ENCODE data around the gene MTMR1. TPM values are rescaled to one million over a fixed set of nuclear protein-coding genes. Genes with fewer than 3 reads are reported as not detected.

The MTMR1 gene
- total RNA-seq, 2 donors from 2014 or later: 19.0 to 21.3 TPM

DNA sequence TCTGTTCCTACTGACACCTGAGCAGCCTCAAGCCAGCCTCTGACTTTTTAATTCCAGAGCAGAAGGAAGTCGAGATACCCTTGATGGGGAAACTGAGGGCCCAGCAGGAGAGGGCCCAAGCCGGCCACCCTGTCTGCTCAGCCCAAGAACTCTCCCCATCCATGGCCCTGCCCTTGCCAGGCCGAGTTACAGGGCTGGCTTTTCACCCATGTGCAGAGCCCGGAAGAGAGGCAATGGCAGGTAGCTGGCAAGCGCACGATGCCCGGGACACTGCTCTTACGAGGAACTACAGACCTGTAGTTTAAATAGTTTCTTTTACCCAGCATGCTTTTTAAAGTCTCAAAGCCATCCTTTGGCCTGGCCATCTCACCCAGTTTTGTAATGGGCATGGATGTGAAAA, 79.9 kb downstream of the MTMR1 start:
- Histone ChIP-seq H3K27me3 (no peaks in the 10 kb centered on the region), H3K27ac (no peak overlapping the region), H3K4me3 (no peak overlapping the region), H3K36me3 (no peaks in the 10 kb centered on the region), H3K9ac (ENCODE audit: low read depth in 2 of 2, low read length in 2 of 2) (no peak overlapping the region), H3K4me1 (no peaks in the 10 kb centered on the region), H3K9me3 (no peaks in the 10 kb centered on the region)
- intact Hi-C loops (cut with DNase I): loop anchor here (5.0 kb wide), 1 partner anchor 229 kb away; no protein-coding TSS in a partner anchor
- TF ChIP-seq, protein P1, sequence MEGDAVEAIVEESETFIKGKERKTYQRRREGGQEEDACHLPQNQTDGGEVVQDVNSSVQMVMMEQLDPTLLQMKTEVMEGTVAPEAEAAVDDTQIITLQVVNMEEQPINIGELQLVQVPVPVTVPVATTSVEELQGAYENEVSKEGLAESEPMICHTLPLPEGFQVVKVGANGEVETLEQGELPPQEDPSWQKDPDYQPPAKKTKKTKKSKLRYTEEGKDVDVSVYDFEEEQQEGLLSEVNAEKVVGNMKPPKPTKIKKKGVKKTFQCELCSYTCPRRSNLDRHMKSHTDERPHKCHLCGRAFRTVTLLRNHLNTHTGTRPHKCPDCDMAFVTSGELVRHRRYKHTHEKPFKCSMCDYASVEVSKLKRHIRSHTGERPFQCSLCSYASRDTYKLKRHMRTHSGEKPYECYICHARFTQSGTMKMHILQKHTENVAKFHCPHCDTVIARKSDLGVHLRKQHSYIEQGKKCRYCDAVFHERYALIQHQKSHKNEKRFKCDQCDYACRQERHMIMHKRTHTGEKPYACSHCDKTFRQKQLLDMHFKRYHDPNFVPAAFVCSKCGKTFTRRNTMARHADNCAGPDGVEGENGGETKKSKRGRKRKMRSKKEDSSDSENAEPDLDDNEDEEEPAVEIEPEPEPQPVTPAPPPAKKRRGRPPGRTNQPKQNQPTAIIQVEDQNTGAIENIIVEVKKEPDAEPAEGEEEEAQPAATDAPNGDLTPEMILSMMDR (IDR thresholded peaks at IDR 0.05): no peak
- DNase-seq: peak; percentile 13

DNA sequence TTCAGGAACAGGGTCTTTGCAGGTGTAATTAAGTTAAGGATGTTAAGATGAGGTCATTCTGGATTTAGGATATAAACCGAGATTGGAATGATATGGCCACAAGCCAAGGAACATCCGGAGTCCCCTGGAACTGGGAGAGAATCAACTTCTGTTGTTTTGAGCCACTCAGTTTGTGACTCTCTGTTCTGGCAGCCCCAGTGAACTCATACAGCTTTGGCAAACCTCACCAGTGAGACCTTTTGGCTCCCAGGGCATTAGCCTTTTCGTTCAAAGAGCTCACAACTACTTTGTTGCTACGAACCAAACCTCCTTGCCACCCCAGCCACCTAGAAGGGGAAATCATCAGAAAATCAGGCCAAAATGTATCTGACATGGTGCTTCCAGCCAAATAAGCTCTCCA, 80.4 kb downstream of the MTMR1 start:
- Histone ChIP-seq H3K27me3 (no peaks in the 10 kb centered on the region), H3K36me3 (no peaks in the 10 kb centered on the region), H3K4me3 (no peak overlapping the region), H3K4me1 (no peaks in the 10 kb centered on the region), H3K27ac (no peak overlapping the region), H3K9me3 (no peaks in the 10 kb centered on the region), H3K9ac (ENCODE audit: low read depth in 2 of 2, low read length in 2 of 2) (no peak overlapping the region)
- intact Hi-C loops (cut with DNase I): loop anchor here (5.0 kb wide), 1 partner anchor 229 kb away; no protein-coding TSS in a partner anchor
- TF ChIP-seq, protein P1 (IDR thresholded peaks at IDR 0.05): no peak
- DNase-seq: peak; percentile 11

DNA sequence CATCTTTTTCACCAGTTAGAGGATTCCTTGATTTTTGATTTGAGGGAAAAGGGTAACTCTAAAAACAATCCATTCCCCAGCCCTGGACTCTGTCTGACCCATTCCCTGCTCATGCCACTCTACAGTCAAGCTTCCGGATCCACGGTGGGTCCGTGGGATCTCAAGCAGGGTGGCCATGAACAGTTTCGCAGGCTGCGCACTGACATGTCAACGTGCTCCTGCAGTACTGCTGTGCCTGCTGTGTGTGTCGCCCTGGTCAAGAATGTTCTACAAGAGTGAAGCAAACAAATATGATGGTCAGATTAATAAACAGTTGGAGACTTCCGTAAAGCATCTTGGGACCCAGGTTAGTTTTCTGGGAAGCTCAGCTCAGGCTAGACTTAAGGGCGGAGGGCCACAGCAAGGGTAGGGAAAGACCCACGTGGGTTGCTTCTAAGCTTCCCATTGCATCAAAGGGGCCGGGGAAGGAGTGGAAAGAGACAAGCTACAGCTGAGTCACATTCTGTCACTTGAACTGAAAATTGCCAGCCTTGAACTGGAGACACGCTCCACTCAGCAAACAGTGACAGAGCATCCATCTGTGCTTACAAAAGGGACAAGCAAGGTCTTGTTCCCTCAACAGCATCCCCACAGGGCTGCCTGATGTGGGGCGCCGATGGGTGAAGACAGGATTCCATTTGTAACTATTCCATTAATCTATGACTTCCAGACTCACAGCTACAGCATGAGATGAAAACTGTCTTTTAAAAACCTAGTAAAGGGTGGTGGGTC, 81.8 kb downstream of the MTMR1 start:
- Histone ChIP-seq H3K27me3 (no peaks in the 10 kb centered on the region), H3K36me3 (no peaks in the 10 kb centered on the region), H3K27ac (no peak overlapping the region), H3K4me1 (no peaks in the 10 kb centered on the region), H3K9ac (ENCODE audit: low read depth in 2 of 2, low read length in 2 of 2) (no peak overlapping the region), H3K4me3 (no peak overlapping the region), H3K9me3 (no peaks in the 10 kb centered on the region)
- intact Hi-C loops (cut with DNase I): loop anchor here (5.0 kb wide), 1 partner anchor 227 kb away; no protein-coding TSS in a partner anchor
- TF ChIP-seq, protein P1 (IDR thresholded peaks at IDR 0.05): no peak
- DNase-seq: peak; percentile 8

DNA sequence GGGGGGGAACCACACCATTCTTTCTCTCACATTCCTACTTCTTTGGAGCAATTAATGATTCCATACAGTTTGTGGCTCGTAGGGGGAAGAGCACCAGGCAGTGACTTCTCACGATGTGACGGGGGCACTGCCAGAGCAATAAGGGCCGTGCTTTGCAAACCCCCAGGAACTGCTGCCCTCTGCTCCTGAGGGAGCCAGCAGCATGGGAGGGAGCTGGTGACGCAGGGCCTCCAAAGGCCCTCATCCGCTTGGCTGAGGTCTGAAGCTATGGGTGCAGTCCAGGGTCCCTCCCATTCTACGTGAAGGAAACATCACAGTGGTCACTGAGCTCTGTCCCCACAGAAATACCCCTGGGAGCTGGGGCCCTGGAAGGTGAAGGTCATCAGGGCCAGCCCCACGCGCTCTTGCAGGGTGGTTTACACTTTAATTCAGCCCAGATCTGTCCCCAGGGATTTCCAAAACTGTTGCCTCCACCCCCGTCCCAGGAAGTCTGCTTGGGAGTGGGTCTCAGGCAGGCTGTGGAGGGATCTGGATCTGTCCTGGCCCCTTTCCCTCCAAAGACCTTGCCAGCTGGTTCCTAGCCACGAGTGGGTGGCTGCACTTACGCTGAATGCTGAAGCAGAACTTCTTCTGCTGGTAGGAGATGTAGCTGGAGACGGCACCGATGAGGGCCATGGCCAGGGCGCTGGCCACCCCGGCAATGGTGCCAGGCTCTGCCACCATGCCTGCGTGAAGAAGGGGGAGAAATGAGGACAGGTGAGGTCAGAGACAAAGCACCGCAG, 82.6 kb downstream of the MTMR1 start:
- TF ChIP-seq, protein P1 (IDR thresholded peaks at IDR 0.05): no peak
- Histone ChIP-seq H3K27ac (no peak overlapping the region), H3K9me3 (no peaks in the 10 kb centered on the region), H3K4me3 (no peak overlapping the region), H3K36me3 (no peaks in the 10 kb centered on the region), H3K4me1 (no peaks in the 10 kb centered on the region), H3K9ac (ENCODE audit: low read depth in 2 of 2, low read length in 2 of 2) (no peak overlapping the region), H3K27me3 (no peaks in the 10 kb centered on the region)
- intact Hi-C loops (cut with DNase I): no loop called here
- DNase-seq: peak; percentile 11

DNA sequence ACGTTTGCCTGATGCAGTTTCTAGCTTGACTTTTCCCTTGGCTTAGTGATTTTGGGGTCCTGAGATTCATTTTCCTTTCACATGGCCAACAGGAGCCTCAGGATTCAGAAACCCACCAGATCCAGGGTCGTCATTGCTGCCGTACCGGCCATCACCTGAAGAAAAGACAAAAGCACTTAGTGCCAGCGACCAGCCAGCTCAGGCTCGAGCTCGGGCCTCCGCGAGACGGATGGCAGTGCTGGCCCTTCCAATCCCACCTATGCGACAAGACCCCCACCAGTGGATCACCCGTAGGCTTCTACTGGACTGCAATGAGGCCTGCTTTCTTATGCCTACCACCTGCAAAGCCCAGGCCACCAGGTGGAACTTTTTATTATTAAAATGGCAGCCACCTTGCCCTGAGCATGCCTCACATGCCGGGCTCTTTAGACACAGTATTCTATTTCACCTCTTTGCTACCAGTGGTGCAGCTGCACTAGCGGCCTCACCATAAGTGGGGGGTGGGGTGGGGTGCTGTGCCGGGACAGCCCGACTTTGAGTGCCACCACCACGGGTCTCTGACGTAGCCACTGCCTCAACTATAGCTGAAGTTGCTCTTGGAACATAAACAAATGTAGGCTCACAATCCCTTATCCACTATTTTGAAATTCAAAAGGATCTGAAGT, 84.3 kb downstream of the MTMR1 start:
- H3K9ac ChIP-seq (ENCODE audit: low read depth in 2 of 2, low read length in 2 of 2): no peak overlapping the region
- TF ChIP-seq, protein P1 (IDR thresholded peaks at IDR 0.05): no peak
- no peaks in the 10 kb centered on the region for H3K9me3 ChIP-seq
- no peaks in the 10 kb centered on the region for H3K4me1 ChIP-seq
- H3K27ac ChIP-seq: no peak overlapping the region
- no peaks in the 10 kb centered on the region for H3K27me3 ChIP-seq
- H3K4me3 ChIP-seq: no peak overlapping the region
- no peaks in the 10 kb centered on the region for H3K36me3 ChIP-seq
- intact Hi-C loops (cut with DNase I): no loop called here
- DNase-seq: no peak
